Tibial nerve (tissue), 4 donors: ENCODE measurements around the gene ARID1B.

Source experiments
- EP300 ChIP-seq, 2 donors: sonication (generic); formaldehyde crosslinking; IDR thresholded peaks; one replicate each; pipeline ENCODE4 v1.6.1; 2017; ENCODE audit warnings: antibody characterized with exemption in 2 of 2, mild to moderate bottlenecking in 1 of 2
- POLR2A ChIP-seq, 2 donors: fragments of 450-650 bp; IDR thresholded peaks; one replicate each; pipeline ENCODE4 v1.6.1; 2017; ENCODE audit warnings: antibody characterized with exemption in 2 of 2, mild to moderate bottlenecking in 2 of 2, moderate library complexity in 2 of 2
- TF ChIP-seq, protein P1 (sequence below), 5 experiments: fragments of 200-600 bp in 3 of 5; fragments of 450-650 bp in 2 of 5; sonication (generic) in 3 of 5; IDR thresholded peaks; one replicate each; pipeline ENCODE4 v1.5.1; 2016 to 2019; ENCODE audit warnings: antibody characterized with exemption in 5 of 5, mild to moderate bottlenecking in 3 of 5, moderate library complexity in 2 of 5

DNA sequence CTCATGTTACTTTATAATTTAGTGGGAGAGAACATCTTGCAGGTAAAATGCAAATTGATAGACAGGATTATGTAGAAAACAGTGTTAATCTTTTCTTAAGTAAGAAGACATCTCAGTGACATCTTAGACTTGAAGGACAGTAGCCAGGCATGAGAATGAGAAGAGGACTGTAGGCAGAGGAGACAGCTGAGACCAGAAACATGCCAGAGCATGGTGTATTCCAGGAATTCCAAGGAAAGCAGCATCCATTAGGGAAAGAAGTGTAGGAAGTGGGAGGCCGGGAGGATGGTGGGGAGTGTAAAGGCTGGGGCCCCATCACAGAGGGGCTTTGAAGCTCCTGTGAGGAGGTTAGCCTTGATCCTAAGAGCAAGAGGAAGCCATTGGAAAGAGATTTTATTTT, 225.6 kb downstream of the ARID1B start:
- no peak for TF ChIP-seq EP300 (IDR thresholded peaks at IDR 0.05)
- TF ChIP-seq POLR2A (IDR thresholded peaks at IDR 0.05): no peak
- TF ChIP-seq, protein P1, sequence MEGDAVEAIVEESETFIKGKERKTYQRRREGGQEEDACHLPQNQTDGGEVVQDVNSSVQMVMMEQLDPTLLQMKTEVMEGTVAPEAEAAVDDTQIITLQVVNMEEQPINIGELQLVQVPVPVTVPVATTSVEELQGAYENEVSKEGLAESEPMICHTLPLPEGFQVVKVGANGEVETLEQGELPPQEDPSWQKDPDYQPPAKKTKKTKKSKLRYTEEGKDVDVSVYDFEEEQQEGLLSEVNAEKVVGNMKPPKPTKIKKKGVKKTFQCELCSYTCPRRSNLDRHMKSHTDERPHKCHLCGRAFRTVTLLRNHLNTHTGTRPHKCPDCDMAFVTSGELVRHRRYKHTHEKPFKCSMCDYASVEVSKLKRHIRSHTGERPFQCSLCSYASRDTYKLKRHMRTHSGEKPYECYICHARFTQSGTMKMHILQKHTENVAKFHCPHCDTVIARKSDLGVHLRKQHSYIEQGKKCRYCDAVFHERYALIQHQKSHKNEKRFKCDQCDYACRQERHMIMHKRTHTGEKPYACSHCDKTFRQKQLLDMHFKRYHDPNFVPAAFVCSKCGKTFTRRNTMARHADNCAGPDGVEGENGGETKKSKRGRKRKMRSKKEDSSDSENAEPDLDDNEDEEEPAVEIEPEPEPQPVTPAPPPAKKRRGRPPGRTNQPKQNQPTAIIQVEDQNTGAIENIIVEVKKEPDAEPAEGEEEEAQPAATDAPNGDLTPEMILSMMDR (IDR thresholded peaks at IDR 0.05): no peak
